Stimulated activated CD8-positive, alpha-beta memory T cell treated with anti-CD3 and anti-CD28 coated beads, Interleukin-15, amount 100 ng/mL, for 4 hours (primary cell): Measurements from ENCODE around the gene DNAJB13.

Experiments
- DNase-seq, 2 donors: peaks; one replicate each; pipeline ENCODE4 v3.0.0-alpha.2; 2020; ENCODE audit warnings: low read depth in 2 of 2

Gene DNAJB13

DNA sequence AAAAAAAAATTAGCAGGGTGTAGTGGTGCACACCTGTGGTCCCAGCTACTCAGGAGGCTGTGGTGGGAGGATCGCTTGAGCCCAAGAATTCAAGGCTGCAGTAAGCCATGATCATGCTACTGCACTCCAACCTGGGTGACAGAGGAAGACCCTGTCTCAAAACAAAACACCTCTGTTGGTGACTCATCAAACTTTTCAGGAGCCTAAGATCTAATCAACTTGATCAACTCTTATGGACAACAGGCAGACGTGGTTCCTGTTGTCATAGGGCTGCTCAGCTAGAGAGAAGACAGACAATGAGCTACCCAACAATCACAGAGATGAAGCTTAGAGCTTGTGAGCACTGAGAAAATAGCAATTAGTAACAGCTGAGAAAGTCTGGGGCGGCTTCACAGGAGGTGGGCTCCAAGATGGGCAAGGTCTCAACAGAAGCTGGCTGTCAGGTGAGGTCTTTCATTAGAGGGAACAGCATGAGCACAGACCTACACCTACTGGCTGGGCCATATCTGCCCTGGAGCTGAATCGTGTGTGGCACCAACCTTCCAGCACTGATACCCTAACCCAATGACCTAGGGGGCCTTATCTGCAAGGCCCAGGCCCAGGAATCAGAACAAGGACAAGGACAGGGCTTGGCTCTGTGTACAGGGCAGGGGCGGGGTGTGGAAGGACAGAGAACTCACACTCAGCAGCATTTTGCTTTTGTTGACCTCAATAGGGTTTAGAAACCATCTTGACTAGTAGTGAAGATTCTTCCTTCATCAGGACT is 65.3 kb downstream of the DNAJB13 start:
- no peak for DNase-seq

DNA sequence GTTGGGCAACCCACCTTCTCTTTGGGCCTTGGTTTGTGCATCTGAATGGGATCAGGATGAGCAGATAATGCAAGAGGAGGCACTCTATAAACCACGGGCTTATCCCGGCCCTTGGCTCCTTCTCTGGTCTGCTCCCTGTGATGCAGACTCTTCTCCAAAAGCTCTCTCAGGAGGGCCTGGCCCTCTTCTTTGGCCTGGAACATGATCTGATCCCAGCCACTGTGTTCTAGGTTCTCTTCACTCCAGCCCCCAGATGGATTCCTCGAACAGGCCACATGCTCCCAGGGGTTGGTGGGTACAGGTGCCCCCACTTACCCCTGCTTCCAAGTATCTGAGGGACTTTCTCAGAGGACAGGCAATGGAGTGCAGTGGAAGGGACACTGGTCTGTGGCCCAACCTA is 66.8 kb downstream of the DNAJB13 start:
- DNase-seq: no peak

DNA sequence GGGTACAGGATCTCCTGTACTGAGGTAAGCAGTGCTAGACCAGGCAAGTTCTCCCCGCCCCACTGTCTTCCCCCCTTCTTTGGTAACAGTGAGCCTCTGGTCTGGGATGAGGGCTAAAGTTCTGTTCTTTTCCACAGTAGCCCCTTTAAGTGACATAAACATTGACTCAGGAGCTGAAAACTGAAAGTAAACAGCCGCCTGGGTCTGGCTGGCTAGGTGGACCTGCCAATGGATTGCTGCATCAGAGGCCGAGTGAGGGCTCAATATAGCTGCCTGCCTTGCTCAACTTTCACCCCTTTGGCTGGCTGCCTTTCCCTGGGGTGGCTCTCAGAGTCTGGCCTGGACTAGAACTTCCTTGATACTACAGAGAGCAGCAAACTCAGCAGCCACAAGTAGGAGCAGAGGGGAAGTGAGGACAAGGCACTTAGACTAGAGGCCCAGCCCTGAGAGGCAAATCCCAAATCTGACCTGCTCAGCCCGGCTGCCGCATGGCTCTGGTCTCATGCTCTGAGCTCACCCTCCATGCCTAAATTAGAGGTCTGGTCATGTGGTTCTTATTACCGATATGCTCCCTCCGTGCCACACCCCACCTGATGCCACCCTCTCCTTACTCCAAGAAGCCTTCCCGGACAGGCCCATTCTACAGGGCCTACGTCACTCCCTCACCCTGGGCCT is 67.6 kb downstream of the DNAJB13 start:
- DNase-seq: no peak

DNA sequence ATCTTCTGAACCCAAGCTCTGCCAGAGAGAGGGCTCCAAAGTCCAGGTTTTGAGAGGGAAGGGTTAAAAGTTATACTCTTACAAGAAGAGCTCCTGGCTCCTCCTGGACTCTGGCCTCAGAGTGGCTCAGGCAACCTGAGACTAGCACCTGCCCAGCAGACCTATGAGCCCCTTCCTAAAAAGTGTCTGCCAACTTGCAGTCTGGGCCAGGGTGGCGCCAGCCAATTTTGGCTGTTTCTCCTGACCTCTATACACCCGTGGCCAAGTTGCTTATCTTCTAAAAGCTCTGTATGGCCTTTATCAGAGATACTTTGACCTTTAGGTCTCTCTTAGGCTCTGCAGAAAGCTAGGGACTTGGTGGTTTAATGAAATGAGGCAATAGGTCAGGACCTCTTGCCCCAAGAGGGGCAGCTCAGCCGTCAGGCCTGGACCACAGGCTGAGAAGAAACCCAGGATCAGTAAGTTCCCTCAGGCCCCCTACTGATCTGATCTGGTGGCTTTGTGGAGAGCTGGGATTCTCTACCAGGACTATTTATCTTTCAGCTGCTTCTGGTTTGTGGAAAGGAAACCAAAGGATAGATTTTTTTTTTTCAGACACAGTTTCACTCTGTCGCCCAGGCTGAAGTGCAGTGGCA is 68.4 kb downstream of the DNAJB13 start:
- DNase-seq: no peak

DNA sequence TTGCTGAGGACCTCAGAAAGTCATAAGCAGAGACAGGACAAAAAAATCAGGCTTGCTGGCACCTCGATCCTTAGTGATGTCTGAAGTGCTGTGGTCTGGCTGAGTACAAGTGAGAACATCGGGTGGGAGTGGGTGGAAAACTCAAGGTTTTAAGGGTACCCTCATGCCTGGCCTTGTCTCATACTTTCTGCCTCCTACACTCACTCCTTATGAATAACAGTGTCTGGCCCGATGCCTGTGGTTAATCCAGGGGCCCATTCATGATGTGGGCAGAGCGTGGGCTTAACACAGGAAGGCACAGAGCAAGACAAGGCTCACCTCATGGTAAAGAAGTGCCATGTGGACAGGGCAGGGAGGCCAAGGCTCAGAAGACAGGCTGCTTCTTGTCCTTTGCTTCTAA is 69.0 kb downstream of the DNAJB13 start:
- DNase-seq: peak; percentile 37 to 53
